GM18507 (cell line): ENCODE results near the gene SPTBN2.

Source experiments
- DNase-seq: peaks from one replicate; pipeline ENCODE4 v3.0.0; 2011; ENCODE audit warnings: low read depth; ENCODE audit not compliant: insufficient read length; ENCODE audit errors: extremely low spot score
- FAIRE-seq: peaks from 2 replicates; lab custom pipeline; 2011; peaks lifted over from hg19 to GRCh38; lab: Jason Lieb, UNC

Gene SPTBN2

DNA sequence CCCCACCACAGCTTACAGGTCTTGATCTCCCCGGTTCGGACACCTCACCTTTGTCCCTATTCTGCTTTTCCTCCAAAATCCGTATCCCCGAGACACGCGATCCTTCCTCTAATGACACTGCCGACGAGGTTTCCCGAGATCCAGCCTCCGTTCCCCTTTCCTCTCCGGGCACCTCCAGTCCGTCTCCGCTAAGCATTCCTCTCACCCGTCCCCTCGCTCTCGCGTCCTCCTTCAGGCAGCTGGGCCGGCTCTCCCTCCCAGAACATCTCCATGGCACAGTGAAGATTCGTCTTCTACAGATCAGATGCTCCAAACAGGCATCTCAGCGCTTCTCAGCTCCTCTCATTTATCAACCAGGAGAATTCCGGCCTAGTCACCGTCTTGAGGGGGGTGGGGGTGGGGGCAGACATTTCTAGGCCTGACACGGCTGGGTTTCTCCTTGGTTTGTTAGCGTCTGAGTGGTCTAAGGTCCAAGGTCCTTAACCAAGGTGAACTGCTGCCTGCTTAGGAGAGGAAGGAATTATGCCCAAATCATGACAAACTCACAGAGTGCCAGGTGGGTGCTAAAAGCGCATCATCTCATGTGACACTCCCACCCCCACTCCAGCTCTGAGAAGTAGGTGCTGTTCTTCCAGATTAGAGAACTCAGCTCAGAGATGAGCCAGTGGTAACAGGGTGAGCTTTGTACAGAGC lies at the start of gene SPTBN2:
TSS of gene SPTBN2 (minus strand) at position 524 of the 693 bp plus-strand sequence. CDS start 7,976 bp downstream, outside the sequence.
- no peak for DNase-seq
- FAIRE-seq, result no peak

DNA sequence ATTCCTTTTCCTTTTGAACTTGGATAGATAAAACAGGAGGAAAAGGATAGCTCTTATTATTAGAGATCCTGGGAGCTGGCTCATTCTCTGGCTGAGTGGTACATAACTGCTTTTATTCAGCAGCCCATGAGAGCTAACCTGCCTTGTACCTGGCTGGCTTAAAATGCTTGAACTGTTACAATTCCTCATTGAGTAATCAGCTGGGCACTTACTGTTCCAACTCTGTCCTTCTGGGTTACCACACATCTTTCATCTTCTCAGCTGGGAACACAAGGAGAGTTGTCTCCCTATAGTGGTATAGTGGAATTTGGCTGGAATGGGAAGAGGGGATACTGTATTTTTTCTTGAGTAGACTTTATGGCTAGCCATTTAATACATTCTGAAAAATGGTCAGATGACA lies 39.8 kb upstream of the SPTBN2 start:
- no peak for FAIRE-seq
- DNase-seq, result no peak

DNA sequence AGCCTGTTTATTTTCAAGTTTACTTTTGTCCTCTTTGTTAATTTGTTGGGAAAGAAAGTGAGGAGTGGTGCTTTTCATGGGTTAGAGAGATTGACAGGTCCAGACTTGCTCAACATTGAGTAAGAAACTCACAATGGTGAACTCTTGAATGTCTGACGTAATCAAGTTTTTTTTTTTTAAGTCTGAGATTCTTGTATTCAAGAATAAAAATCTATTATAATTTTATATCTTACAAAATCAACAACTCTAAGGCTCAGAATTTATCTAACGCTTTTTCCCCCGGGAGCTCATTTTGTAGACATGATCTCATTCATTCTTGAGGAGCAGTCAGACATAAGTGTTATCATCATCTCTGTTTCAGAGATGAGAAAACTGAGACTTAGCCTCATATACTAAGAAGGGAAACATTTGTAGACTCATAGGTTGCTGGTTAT lies 39.1 kb upstream of the SPTBN2 start:
- FAIRE-seq (no peak), DNase-seq (no peak)

- FAIRE-seq, result no peak
- DNase-seq, result no peak
Observed at GRCh38 chr11:66767666-66768065, 38.6 kb upstream of the SPTBN2 start.

DNA sequence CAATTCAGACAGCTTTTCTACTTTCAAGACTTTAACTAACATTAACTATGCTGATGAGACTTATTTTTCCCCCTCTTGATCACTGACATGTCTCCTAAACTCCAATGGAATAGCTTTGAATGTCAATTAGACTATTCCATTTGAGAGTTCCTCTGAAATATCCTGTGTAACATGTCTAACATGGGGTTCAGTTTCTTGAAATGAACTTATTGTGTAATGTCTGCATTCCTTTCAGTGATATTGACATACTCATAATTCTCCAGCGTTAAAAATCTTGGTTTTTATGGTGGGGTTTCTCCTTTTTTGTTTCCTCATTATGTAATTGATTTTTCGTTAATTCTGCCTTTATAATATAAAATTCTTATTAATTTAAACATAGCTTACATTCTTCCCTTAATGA lies 37.7 kb upstream of the SPTBN2 start:
- DNase-seq, result no peak
- FAIRE-seq, result no peak

DNA sequence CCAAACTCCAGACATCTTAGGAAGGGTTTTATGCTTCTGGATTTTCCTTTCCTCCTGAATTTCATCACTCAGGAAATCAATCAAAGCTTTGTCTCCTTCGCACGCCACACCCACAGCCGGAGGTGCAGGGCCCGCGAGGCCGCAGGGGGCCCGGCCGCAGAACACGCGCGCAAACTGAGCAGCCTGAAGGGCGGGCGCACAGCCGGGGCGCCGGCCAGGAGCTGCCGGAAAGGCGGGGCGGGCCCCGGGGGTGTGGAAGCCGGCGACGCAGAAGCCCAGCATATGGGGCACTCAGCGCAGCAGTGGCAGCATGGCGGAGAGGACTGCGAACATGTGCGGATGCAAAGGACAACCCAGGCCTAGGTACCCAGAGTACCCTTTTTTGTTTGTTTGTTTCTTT lies 33.1 kb upstream of the SPTBN2 start:
- DNase-seq, result no peak
- FAIRE-seq, result no peak

GRCh38 chr11:66752148-66752547 lies 23.1 kb upstream of the SPTBN2 start:
- DNase-seq (no peak), FAIRE-seq (no peak)

DNA sequence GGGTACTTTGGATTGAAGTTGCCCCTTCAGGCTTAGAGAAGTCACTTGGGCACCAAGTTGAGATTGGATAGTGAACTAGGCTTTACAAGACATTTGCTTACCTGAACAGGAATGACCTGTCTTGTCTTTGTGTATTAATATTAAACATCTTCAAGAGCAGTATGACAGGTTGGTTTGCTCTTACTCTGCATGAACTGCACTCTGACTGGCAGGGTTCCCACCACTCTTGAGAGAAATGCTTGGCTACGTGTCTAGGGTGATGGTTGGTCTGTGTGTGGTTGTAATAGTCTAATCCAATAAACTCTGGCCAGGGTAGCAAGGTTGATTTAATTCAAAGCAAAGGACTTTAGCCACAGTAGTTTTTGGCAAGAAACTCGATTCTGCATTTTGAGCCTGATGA lies 20.1 kb upstream of the SPTBN2 start:
- DNase-seq (no peak), FAIRE-seq (no peak)

GRCh38 chr11:66747480-66747879 lies 18.5 kb upstream of the SPTBN2 start:
- DNase-seq, result no peak
- no peak for FAIRE-seq

GRCh38 chr11:66745356-66746235 lies 16.6 kb upstream of the SPTBN2 start:
- FAIRE-seq, result no peak

GRCh38 chr11:66744485-66745355 lies 15.7 kb upstream of the SPTBN2 start:
- peak; percentile 62 for FAIRE-seq
- DNase-seq, result peak; percentile 96

More at GRCh38 chr11:66745356-66746235, 16.6 kb upstream of the SPTBN2 start:
- peak; percentile 23 for DNase-seq

DNA sequence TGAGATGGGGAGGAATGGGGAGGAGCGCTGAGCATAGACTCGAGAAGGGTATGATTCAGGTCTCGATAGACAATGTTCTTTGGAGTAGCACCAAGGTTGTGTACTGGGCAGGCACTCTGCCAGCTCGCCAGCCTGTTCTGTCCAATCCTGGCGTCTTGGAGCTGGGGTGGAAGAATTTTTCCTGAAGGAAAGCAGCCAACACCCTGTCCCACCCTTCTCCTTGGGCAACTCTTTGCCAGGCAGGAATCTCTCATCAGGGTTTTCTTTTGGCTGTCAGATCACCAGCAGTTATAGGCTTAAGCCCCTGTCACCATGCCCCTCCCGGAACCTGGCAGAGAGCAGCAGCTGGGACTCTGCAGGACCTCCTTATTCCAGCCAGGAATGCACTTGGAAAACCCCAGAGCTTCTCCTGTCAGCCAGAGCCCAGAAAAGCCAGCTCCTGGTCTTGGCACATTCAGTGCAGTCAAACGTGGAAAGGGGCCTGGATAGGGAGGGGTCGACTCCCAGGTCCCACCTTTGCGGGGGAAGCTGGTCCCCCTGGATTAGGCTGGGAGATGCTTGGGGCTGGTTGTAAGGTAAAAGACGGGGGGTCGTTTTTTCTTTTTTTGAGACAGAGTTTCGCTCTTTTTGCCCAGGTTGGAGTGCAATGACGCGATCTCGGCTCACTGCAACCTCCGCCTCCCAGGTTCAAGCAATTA lies 14.4 kb upstream of the SPTBN2 start:
- FAIRE-seq, result no peak
- no peak for DNase-seq

DNA sequence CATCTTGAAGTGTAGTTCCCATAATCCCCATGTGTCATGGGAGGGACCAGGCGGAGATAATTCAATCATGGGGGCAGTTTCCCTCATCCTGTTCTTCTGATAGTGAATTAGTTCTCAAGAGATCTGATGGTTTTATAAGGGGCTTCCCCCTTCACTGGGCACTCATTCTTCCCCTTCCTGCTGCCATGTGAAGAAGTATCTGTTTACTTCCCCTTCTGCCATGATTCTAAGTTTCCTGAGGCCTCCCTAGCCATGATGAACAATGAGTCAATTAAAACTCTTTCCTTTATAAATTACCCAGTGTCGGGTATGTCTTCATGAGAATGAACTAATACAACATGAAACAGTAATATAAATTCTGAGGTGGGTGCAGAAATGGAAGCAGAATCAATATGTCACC lies 12.1 kb upstream of the SPTBN2 start:
- FAIRE-seq (no peak), DNase-seq (no peak)

- FAIRE-seq (no peak), DNase-seq (no peak)
Observed at GRCh38 chr11:66739983-66740382, 11.0 kb upstream of the SPTBN2 start.

- DNase-seq, result no peak
- FAIRE-seq, result no peak
Observed at GRCh38 chr11:66734215-66734614, 5.2 kb upstream of the SPTBN2 start.

DNA sequence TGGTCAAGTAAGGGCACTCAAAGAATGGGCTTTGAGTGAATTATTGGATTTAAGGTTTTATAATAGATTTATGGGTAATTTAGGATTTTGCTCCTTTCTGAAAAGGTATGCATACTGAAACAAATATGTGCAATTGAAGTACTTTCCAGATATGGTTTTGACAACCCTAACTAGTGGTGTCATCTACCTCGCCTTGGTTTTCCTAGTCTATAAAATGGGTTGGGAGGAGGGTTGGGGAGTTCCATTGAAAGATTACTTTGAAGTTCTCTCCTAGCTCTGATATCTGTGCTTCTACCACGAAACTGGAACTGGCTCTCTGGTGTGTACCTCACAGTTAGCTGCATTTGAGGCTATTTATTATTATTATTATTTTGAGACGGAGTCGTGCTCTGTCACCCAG lies 431 bp upstream of the SPTBN2 start:
- no peak for DNase-seq
- FAIRE-seq, result no peak

DNA sequence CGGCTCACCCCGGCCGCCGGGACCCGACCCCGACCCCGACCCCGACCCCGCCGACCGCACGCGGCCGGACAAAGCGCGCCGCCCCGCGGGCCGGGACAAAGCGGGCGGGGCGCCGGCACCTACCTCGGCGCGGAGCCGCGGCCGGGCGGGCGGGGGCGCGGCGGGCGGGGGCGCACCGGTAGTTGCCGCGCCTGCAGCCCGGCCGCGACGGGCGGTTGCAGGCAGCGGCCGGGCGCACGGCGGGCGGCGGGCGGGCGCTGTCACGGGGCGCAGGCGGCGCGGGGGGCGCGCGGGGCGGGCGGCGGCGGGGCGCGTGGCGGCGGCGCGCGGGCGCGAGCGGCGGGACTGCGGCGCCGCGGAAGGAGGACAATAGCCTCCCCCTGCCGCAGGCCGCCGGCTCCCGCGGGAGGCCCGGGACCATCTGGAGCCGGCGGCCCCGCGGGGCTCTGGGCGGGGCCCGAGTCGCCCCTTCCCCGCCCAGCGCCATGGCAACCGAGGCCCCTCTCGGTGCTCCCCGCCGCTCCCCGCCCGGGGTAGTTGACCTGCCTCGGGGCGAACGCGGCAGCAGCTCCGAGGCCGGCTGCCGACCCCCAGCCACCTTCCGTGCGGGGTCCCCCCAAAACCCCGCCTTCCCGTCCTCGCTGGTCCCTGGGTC lies 851 bp downstream of the SPTBN2 start:
- FAIRE-seq (no peak), DNase-seq (no peak)

GRCh38 chr11:66727282-66728037 lies 1.6 kb downstream of the SPTBN2 start:
- no peak for FAIRE-seq
- DNase-seq, result no peak
